ENCODE results near the gene LZIC.

Gene LZIC

GRCh38 chr1:9903801-9904527, 39.2 kb downstream of the LZIC start:
- no peaks in the 10 kb centered on the region for H3K27me3 ChIP-seq
- no peak for DNase-seq
- no peaks in the 10 kb centered on the region for H3K36me3 ChIP-seq
- no peaks in the 10 kb centered on the region for H3K9me3 ChIP-seq
- no peak for TF ChIP-seq CTCF (IDR thresholded peaks at IDR 0.05; ENCODE audit: low read depth, low read length)
- H3K4me1 ChIP-seq = no peaks in the 10 kb centered on the region
- H3K4me3 ChIP-seq (ENCODE audit: low read depth, low read length) = no peak overlapping the region

- Histone ChIP-seq H3K36me3 (no peaks in the 10 kb centered on the region), H3K27me3 (no peaks in the 10 kb centered on the region), H3K9me3 (no peaks in the 10 kb centered on the region), H3K4me1 (no peaks in the 10 kb centered on the region), H3K4me3 (ENCODE audit: low read depth, low read length) (no peak overlapping the region)
- TF ChIP-seq CTCF (IDR thresholded peaks at IDR 0.05; ENCODE audit: low read depth, low read length) = no peak
- DNase-seq = no peak
Observed at GRCh38 chr1:9902060-9902452, 41.1 kb downstream of the LZIC start.

GRCh38 chr1:9901148-9902059, 41.8 kb downstream of the LZIC start:
- Histone ChIP-seq H3K27me3 (no peaks in the 10 kb centered on the region), H3K36me3 (no peaks in the 10 kb centered on the region), H3K4me3 (ENCODE audit: low read depth, low read length) (no peak overlapping the region), H3K4me1 (no peaks in the 10 kb centered on the region), H3K9me3 (no peaks in the 10 kb centered on the region)
- no peak for TF ChIP-seq CTCF (IDR thresholded peaks at IDR 0.05; ENCODE audit: low read depth, low read length)
- DNase-seq = no peak

GRCh38 chr1:9900142-9901043, 42.8 kb downstream of the LZIC start:
- H3K36me3 ChIP-seq = no peaks in the 10 kb centered on the region
- no peak for DNase-seq
- H3K4me1 ChIP-seq = no peaks in the 10 kb centered on the region
- no peak for TF ChIP-seq CTCF (IDR thresholded peaks at IDR 0.05; ENCODE audit: low read depth, low read length)
- no peaks in the 10 kb centered on the region for H3K27me3 ChIP-seq
- no peak overlapping the region for H3K4me3 ChIP-seq (ENCODE audit: low read depth, low read length)
- H3K9me3 ChIP-seq = no peaks in the 10 kb centered on the region

- Histone ChIP-seq H3K9me3 (no peaks in the 10 kb centered on the region), H3K27me3 (no peaks in the 10 kb centered on the region), H3K36me3 (no peaks in the 10 kb centered on the region), H3K4me1 (no peaks in the 10 kb centered on the region), H3K4me3 (ENCODE audit: low read depth, low read length) (no peak overlapping the region)
- TF ChIP-seq CTCF (IDR thresholded peaks at IDR 0.05; ENCODE audit: low read depth, low read length) = no peak
- no peak for DNase-seq
Observed at GRCh38 chr1:9894115-9894514, 49.1 kb downstream of the LZIC start.
